Stimulated activated CD4-positive, alpha-beta T cell treated with anti-CD3 and anti-CD28 coated beads, Interleukin-2, amount 100 ng/mL, for 24 hours (primary cell): ENCODE measurements around the gene NUP98.
"Not testable (repeated sequence)": the region's sequence is repeated elsewhere in the genome, so short reads cannot be mapped to it uniquely, and the experiment has no call there.

ENCODE experiments used
- DNase-seq, 2 donors: peaks; one replicate each; pipeline ENCODE4 v3.0.0-alpha.2; 2020

NUP98 gene

GRCh38 chr11:3796346-3796745 is 1.0 kb downstream of the NUP98 start:
- no peak for DNase-seq

GRCh38 chr11:3796002-3796311 is 1.4 kb downstream of the NUP98 start:
- DNase-seq = no peak

GRCh38 chr11:3795131-3796001 is 2.0 kb downstream of the NUP98 start:
- DNase-seq = no peak

- not testable (repeated sequence) for DNase-seq
Observed at GRCh38 chr11:3794387-3794786, 3.0 kb downstream of the NUP98 start.

- no peak for DNase-seq
Observed at GRCh38 chr11:3786781-3787428, 10.4 kb downstream of the NUP98 start.

GRCh38 chr11:3783611-3784010 is 13.7 kb downstream of the NUP98 start:
- DNase-seq = no peak

- DNase-seq = no peak
Observed at GRCh38 chr11:3782963-3783362, 14.4 kb downstream of the NUP98 start.

GRCh38 chr11:3781423-3781822 is 15.9 kb downstream of the NUP98 start:
- DNase-seq = no peak

- no peak for DNase-seq
Observed at GRCh38 chr11:3775736-3776406, 21.5 kb downstream of the NUP98 start.

GRCh38 chr11:3773180-3773579 is 24.2 kb downstream of the NUP98 start:
- DNase-seq = no peak

GRCh38 chr11:3767536-3767935 is 29.8 kb downstream of the NUP98 start:
- no peak for DNase-seq

- not testable (repeated sequence) for DNase-seq
Observed at GRCh38 chr11:3766836-3767235, 30.5 kb downstream of the NUP98 start.

- DNase-seq = no peak
Observed at GRCh38 chr11:3764266-3764665, 33.1 kb downstream of the NUP98 start.

GRCh38 chr11:3755151-3755550 is 42.2 kb downstream of the NUP98 start:
- DNase-seq = no peak

GRCh38 chr11:3753110-3753509 is 44.2 kb downstream of the NUP98 start:
- DNase-seq = no peak

- DNase-seq = no peak
Observed at GRCh38 chr11:3747704-3748103, 49.6 kb downstream of the NUP98 start.

GRCh38 chr11:3745161-3745560 is 52.2 kb downstream of the NUP98 start:
- no peak for DNase-seq

- no peak for DNase-seq
Observed at GRCh38 chr11:3738723-3739122, 58.6 kb downstream of the NUP98 start.

GRCh38 chr11:3738241-3738640 is 59.1 kb downstream of the NUP98 start:
- DNase-seq = no peak

- DNase-seq = no peak
Observed at GRCh38 chr11:3737386-3737933, 59.9 kb downstream of the NUP98 start.

GRCh38 chr11:3736816-3737215 is 60.5 kb downstream of the NUP98 start:
- no peak for DNase-seq

GRCh38 chr11:3735827-3736226 is 61.5 kb downstream of the NUP98 start:
- no peak for DNase-seq

GRCh38 chr11:3732671-3733436 is 64.5 kb downstream of the NUP98 start:
- DNase-seq = no peak
